ENCODE results near the gene IQSEC2.
A peak's percentile ranks its signal among the peaks of the same experiment; 100 is the strongest.

IQSEC2 gene

DNA sequence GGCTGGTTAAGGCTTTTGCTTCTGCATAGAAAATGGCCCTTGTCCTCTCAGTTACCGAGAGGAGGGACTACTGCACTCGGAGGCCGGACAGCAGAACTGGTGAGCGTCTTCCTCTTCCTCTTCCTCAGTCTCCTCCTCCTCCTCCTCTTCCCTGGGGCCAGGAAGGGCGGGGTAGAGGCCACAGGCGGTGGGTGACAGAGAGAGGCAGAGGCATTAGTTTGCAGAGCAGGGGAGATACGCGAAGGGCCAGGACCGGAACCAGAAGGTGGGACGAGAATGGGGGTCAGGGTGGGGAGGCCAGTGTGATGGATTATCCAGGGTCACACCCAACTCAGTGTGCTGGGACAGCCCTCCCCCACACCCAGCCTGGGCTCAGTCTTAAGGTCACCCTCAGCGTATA, 14.5 kb downstream of the IQSEC2 start:
- no peak for DNase-seq

DNA sequence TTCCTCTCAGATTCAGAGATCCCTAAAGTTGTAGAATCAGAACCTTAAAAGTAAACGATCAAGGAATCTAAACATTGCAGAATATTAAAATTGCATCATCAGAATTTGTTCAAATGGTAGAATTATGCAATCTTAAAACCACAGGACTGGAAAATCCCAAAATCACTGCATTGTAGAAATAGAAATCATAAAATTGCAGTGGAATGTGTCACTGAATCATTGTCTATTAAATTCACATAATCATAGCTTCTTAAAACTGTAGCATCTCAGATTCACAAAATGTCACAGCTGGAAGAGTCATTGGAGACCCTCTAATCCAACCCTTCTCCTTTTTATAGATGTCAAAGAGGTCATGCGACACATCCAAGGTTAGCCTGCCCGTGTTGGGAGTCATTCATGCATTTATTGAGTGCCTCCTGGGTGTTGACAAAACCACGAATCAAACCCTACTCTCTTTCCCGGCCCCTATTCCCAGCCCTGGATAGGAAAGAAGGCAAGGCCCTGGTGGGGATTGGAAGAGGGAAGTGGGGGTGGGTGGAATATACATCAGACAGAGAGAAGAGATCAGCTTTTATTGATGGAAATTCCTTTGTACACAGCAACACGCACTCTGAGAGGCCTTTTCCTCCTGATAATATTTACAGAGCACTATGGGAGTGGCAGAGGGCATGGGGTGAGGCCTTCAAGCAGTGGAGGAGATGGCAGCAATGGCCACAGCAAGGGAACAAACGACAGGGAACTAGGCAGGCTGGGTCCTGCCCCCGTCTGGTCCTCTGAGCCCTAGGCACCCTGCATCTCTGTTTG, 15.4 kb downstream of the IQSEC2 start:
- no peak for DNase-seq

DNA sequence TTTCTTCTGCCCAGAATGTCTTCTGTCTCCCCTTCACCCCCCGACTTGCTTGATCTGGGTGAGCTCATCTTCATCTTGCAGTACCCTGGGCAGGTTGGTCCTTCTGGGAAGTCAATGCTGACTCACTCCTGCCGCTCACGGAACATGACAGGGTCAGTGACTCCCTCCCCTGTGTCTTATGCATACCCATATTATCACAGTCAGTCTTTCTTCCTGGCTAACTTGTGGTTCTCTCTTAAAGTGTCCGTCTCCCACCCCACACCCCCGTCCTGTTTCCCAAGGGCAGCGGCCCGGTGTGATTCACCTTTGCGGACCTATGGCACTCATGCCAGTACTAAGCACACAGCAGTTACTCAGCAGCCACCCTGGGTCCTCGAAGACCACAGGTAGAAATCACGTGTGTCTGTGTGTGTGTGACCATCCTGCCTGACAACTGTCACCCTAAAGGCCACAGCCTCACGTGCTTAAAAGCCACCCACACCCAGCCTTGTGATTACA, 17.7 kb downstream of the IQSEC2 start:
- DNase-seq, result peak; percentile 71

DNA sequence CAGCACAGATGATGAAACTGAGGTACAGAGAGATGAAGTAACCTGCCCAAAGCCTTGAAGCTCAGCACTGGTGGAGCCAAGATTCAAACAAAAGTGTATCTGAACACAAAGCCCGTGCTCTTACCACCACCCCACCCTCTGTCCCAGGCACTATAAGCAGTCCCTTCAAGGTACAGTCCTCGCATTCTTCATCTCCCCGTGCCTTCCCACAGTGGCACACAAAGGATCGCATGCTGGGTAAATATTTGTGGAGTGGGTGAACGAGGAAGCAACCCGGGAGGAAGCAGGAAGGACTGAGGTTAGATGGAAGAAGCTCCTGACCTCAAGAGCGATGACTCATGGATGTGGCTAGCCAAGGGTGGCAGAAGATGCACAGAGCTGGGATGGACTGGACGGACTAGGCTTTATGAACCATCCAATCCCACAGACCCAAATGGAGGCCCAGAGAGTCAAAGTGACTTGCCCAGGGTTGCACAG, 18.4 kb downstream of the IQSEC2 start:
- peak; percentile 58 for DNase-seq

DNA sequence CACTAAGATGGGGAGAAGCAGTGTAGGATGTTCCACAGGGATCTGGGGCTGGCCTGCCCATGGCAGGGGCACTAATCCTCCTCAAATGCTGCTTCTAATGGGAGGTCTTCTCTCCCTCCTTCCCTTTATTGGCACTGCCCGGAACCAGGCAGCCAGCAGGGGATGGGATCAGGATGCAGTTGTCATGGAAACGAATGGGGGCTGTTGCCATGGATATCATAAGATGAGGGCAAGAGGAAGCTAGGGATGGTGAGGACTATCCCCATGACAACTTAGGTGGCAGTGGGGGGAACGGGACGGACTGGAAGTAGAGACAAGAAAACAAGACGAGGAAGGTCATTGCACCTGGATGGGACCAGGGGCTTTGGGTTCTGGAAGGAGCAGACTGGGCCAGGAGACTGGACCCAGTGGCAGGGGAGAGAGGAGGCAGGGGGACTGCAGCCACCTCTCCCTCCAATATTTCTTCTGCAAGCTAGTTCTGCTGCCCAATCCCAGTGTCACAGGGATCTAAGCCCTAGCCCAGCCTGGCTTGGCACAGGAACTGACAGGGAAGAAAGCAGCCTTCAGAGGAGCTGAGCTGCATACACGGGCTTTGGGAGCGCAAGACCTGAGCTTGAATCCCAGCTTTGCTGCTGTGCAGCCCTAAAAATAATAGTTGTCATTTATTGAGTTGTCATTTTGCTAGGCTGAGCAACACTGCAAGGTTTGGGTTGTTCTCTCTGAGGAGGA, 19.0 kb downstream of the IQSEC2 start:
- no peak for DNase-seq

DNA sequence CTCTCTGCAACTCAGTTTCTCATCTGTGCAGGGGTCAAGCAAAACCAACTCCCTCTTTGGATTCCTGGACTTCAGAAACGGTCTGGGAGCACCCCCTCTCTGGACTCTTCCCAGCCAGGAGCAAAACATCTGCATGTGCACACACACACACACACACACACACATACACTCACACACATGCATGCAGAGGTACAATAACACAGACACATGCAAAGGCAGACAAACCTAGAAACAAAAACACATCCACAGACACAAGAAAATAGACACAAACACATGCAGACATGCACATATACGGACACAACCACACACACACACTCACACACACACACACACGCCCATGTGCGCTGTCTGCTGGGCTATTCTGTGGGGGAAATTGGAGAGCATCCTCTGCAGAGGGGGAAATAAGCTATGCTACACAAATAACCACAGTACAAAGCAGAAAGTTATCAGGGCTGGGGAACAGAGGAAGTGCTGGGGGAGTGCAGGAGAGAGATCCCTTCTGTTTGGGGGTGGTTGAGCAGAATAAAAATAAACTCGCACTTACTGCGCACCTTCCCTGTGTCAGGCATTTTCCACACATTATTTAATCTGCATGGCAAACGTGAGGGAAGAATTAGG, 19.9 kb downstream of the IQSEC2 start:
- DNase-seq, result no peak

DNA sequence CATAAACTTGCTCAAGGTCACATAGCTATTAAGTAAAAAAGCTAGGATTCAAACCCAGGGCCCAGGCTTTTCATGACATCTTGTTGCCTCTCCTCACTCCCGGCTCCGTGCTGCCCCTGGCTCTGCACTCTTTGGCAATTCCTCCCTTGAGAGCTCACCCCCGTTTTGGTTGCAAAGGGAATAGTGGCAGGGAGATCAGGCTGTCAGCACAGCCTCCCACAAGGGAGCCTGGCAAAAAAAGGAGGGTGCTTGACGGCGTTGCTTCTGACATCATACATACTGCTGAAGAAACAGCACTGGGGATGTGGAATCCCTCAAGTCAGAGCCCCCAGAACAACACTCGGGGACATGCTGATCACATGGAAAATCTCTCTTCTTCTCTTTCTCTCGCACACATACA, 20.5 kb downstream of the IQSEC2 start:
- no peak for DNase-seq

DNA sequence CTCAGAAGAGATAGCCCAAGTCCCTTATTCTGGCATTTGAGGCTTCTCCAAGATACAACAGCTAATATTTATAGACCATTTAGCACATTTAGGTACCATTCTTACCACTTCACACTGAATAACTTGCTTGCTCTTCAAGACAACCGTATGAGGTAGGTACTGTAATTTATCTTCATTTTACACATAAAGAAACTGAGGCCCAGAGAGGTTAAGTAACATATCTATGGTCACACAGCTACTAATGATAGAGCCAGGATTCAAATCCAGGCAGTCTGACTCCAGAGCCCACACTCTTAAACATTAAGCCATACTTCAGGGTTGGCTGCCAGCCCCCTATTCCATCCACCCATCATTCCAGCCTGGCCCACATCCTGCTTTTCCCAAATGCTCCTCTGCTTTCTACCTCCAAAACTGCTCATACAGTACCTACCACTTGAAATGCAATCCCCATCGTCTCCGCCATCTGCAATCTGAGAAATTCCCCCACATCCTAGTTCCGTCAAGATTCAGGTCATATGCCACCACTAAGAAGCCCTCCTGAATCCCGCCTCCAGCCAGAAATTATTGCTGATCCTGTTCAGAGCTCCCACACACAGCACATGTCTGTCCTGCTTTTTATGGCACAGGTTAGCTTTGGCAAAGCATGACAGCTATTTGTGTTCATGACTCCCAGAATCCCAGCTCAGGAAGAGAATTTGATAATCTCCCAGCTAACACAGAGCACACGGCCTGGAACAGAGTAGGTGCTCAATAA, 23.5 kb downstream of the IQSEC2 start:
- no peak for DNase-seq

DNA sequence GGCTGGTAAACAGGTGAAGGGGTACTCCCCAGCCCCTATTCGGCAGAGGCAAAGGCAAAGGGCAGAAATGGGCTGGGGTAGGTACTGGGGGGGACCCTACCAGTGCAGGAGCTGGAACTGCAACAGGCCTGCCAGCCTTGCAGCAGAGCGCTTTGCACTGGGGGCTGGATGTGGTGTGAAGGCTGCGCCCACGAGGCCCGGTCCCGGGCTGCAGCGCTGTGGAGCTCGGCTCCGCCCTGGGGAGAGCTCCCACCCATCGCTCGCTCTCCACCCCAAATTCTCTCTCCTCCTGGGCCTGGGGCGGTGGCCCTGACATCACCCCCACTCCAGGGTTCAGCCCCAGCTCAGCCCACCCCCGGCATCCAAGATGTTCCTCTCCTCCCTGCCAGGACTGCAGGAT, 24.2 kb downstream of the IQSEC2 start:
- DNase-seq, result no peak

DNA sequence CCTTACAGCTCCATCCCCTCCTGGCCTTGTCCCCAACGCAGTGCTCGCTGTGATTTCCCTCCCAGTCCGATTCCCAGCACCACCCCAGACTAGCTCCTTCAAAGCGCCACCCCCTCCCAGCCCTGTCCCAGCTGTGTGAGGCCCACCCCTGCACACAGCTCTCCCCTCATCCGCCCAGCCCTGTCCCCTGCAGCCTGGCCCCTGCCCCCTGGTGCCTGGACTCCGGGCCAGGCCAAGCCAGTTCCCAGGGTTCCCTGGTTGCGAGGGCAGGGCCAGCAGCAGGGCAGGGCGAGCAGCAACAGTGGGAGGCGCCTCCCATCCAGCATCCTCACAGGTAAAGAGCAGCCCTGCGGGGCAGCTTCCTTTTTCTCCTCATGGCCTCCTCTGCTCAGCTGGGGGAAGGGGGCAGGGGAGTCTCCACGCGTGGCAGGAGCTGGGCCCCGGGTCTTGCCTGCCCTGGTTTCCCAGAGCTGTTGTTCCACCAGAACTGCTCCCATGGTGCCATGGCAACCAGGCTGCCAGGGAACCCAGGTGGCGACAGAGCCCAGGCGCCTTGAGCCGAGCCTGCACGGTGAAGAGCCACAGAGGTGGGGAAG, 24.8 kb downstream of the IQSEC2 start:
- DNase-seq, result no peak

DNA sequence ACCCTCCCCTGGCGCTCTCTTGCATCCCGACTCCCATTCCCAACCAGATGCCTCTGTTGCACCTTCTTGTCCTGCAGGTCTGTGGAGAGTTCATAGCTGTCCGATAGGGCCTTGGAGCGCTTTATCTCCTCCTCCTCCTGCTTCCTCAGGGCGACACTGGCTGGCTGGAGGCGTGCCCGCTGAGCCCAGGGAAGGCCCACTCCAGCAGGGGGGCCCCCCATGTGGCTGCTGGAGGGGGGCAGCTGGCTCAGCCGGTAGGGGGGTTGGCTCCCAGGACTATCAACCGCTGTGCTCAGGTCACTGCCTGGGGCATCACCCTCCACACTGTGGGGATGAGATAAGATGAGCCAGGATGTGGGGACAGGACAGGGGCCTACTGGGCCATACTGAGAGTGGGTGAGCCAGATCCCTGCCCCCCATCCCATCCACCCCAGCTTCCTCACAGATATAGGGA, 25.6 kb downstream of the IQSEC2 start:
- DNase-seq, result no peak

DNA sequence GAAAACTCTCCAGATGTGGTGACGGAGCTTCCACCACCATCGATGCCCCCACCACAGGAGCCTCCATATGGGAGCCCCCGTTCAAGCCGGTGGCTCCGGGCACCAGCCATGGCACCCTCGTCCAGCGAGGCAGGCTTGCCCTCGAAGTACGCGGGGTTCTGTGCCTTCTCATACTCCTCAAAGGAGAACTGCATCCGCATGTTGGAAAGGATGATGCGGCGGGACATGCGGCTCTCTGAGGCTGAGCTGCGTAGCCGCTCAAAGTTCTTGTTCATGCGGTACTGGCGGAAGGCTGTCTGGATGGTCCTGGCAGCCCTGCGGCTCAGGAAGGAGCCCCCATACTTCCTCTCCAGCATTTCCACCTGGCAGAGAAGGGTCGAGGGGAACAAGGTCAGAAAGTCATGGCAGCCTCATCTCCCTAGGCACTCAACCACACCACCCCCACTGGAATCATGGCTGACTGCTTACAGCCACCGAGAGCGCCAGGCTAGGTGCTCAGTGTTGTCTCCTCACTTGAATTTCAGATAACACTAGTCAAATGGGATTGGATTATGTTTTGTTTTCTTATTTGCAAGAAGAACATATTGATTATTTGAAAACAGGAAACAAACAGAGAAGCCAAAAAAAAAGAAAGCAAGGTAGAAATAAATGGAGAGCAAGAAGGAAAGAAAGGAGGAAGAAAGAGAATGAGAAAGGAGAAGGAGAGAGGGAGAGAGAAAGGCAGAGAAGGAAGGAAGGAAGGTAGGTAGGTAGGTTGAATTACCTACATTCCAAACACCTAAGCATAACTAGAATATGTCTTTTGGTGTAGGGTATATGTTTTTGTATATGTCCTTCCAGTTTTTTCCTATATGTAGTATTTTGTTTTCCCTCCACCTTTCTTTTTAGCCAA, 26.6 kb downstream of the IQSEC2 start:
- DNase-seq, result no peak

DNA sequence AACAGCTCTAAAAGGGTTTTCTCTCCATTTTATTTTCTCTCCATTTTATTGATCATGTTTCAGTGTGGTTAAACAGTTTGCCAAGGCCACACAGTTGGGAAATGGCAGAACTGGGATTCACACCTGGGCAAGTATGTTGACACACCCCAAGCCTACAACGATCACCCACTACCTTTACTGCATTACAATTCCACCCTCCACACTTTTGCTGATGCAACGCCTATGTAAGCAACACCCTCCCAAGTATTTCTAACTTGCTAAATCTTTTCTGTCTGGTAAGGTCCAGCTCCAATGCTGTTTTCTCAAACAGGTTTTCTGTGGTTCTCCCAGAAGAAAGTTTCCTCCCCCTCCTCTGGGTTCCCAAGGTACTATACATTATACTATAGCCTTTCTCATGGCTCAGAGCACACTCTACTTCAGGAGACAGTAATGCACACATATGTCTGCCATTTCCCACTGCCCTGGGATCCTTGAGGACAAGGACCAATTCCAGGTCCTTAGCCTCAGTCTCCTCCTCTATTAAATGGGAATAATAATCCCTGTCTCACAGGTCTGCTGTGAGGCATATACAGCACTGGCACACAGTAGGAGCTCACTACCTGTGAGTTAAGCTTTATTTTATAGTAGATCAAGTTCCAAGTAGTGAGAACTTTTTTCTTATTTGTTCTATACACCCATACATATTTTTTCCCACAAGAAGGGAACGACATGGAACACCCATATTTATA, 27.9 kb downstream of the IQSEC2 start:
- DNase-seq, result no peak

DNA sequence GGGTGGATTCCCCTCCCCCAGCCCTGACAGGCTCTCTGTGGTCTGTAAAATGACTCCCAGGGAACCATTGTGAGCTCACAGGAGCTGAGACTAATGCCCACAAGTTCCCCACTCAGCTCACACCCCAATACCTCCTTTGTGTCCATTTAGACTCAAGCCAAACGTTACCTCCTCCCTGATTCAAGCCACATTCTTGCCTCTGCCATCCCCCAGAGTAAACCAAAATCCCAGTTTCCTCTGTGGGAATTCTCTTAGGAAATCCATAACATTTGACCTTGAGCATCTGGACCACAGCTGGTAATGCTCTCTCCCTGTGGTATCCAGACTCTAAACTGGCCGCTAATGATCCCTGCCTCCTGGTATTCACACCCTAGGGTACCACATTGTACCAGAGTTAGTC, 30.1 kb downstream of the IQSEC2 start:
- no peak for DNase-seq

DNA sequence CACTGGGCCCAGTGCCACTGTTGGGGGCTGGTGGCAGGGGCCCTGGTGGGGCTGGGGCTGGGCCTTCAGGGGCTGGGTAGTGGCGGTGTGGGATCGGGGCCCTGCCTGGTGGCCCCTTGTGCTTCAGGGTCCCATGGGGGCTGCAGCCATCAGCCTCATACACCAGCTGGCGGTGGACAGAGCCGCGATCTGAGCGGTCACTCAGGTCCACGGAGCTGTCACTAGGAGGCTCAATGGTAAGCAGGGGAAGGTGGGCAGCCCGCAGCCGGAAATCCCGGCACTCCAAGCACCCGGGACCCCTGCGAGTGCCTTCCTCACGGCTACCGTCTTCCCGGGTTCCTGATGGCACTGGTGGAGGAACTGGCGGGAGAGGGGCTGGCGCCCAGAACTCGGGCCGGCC, 30.8 kb downstream of the IQSEC2 start:
- no peak for DNase-seq

DNA sequence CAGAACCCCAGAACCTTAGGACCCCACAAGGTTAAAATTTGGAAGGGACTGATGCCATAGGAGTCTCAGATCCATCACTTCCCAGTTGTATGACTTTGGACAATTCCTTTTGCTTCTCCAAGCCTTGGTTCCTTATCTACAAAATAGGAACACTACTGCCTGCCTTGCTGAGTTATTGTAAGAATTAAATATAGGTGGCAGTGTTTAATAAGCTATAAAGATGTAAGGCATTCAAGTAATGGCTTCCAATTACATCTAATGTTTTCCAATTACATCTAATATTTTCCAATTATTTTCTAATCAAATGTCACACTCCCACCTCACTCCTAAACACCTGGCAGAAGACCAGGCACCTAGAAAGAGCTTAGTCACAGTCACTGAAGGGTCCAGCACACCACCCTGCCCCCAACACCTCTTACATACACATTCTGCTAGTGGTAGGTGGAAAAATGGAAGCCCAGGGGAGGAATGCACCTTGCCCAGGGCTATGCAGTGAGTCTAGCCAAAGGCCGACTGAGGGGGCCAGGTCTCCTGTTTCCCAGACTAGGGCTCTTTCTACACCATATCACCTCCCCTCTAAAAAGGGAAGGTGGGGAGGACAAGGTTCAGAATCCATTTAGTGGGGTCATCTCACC, 31.9 kb downstream of the IQSEC2 start:
- no peak for DNase-seq

DNA sequence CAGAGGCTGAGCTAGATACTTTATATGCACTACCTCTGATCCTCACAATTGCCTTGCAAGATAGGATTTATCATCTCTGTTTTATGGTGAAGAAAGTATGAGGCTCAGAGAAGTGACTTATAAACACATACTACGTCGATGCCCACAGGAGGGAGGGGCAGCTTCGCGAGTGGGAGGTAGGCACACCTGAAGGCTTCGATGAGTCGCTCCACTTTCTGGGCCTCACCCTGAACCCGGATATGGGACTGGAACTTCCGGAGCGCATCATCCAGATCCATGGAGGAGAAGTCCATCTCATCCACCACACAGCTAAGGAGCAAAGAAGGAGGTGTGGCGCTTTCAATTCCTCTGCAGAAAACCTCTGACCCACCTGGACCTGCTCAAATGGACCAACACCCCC, 33.5 kb downstream of the IQSEC2 start:
- DNase-seq, result no peak

DNA sequence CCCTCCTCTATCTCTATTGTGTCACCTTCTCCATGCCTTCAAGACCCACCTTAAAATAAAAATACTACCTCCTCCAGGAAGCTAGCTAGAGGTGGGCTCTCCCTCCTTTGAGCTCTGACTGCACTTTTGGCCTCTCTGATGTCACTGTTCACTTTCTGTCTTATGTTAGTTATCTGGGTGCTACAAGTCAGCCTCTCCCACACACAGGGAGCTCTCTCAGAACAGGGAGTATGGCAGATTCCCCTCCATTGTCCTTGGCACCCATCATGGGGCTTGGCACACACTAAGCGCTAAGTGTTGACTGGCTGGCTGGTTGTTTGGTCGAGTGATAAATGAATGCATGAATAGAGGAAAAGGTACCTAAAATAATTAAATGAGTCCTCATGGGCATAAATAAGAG, 35.2 kb downstream of the IQSEC2 start:
- no peak for DNase-seq

DNA sequence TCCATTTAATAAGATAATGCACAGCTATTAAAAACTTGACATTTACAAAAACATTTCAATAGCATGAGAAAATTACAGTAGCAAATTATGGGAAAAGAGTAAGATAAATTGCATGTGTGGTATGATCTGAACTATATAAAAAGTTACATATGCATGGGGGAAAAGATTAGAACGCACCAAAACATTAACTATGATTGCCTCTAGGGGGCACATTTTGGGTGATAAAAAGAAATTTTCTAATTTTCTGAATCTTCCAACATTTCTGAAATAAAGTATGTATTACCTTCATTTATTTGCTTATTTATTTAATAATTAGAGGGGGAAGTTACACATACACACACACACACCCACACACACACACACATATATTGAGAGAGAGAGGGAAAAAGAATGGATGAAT, 36.8 kb downstream of the IQSEC2 start:
- no peak for DNase-seq

DNA sequence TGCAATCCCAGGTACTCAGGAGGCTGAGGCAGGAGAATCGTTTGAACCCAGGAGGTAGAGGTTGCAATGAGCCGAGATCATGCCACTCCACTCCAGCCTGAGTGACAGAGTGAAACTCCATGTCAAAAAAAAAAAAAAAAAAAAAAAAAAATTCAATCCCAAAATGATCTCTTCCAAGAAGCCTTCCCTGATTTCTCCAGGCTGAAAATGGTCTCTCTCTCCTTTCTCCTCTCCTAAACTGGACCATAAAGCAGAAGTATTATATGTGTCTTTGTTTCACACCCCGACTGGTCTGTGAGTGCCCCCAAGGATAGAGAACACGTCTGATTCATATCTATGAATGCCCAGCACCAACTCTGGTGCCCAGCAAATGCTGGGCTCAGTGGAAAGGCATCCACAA, 39.1 kb downstream of the IQSEC2 start:
- DNase-seq, result no peak
